ENCODE measurements around the gene UNK. TPM values are rescaled to one million over a fixed set of nuclear protein-coding genes. Genes with fewer than 3 reads are reported as not detected.
A peak's percentile ranks its signal among the peaks of the same experiment; 100 is the strongest.

Gene UNK
- total and polyA plus RNA-seq, 11 donors, result 11.3 to 27.5 (median 16.3) TPM

DNA sequence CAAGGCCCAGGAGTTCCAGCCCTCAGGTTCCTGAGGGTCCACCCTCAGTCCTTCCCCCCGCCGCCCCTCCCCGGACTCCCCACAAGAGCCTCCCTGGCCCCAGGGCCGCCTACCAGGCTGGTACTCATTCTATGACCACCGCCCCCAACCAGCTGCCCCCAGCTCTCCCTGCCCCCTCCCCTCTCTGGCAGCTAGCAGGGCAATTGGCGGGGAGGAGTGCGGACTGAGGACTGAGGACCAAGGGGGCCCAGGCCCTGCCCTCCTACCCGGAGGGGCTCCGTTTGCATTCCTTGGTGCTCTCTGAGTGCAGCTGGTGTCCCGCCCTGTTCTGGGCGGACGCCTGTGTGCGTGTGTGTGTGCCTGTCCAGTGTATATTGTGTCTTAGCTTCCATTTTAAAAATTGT is 40.5 kb downstream of the UNK start:
- H3K4me1 ChIP-seq, result peaks cover 5 to 31% (median 22%) of the 10 kb centered on the region in 12 donors
- H3K9me3 ChIP-seq, result no peaks in the 10 kb centered on the region
- intact Hi-C loops (cut with DNase I), result loop anchor here in 3 of 10 donors (5.0 to 10.0 kb wide), 2 partner anchors 38 to 60 kb away; partner anchors contain the start of gene GALK1 (in 1 of the 3)
- WGBS, 4 donors, result 79 to 95% (median 91%) methylated on average over 8 to 13 of the region's 13 CpGs
- no peak for ATAC-seq
- H3K27me3 ChIP-seq, result no peaks in the 10 kb centered on the region
- DNase-seq, result peak in 1 of 5 donors; percentile 5
- peak overlapping the region in 7 of 12 donors; percentile 22 to 58 (median 41) for H3K27ac ChIP-seq
- no peak overlapping the region for H3K4me3 ChIP-seq
- no peak for TF ChIP-seq POLR2A (IDR thresholded peaks at IDR 0.05)
- TF ChIP-seq, protein P1, sequence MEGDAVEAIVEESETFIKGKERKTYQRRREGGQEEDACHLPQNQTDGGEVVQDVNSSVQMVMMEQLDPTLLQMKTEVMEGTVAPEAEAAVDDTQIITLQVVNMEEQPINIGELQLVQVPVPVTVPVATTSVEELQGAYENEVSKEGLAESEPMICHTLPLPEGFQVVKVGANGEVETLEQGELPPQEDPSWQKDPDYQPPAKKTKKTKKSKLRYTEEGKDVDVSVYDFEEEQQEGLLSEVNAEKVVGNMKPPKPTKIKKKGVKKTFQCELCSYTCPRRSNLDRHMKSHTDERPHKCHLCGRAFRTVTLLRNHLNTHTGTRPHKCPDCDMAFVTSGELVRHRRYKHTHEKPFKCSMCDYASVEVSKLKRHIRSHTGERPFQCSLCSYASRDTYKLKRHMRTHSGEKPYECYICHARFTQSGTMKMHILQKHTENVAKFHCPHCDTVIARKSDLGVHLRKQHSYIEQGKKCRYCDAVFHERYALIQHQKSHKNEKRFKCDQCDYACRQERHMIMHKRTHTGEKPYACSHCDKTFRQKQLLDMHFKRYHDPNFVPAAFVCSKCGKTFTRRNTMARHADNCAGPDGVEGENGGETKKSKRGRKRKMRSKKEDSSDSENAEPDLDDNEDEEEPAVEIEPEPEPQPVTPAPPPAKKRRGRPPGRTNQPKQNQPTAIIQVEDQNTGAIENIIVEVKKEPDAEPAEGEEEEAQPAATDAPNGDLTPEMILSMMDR (IDR thresholded peaks at IDR 0.05), result no peak
- H3K36me3 ChIP-seq, result peaks cover 0 to 76% (median 48%) of the 10 kb centered on the region in 9 donors

DNA sequence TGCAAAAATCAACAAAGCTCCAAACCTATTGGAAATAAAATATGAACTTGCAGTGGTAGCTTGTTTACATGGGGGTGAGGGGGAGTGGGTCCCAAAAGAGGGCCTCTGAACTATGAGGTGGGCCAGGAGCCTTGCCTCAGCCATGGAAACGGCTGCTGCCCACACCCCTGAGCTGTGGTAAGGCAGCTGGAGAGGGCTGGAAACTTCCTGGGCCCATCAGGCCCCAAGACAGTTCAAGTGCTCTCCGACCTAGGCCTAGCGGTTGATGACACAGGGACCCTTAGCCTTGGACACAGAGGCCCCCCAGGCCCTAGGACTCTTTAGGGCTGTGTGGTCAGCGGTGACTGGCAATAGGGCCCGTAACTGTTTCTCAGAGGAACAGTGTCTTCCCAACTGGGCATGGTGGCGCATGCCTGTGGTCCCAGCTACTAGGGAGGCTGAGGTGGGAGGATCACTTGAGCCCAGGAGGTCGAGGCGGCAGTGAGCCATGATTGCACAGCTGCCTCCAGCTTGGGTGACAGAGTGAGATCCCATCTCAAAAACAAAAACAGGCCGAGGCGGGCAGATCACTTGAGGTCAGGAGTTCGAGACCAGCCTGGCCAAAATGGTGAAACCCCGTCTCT is 41.3 kb downstream of the UNK start:
- H3K4me3 ChIP-seq, result no peak overlapping the region
- ATAC-seq, result no peak
- 91 to 93% (median 92%) methylated on average over 8 to 12 of the region's 12 CpGs for WGBS, 4 donors
- no peaks in the 10 kb centered on the region for H3K9me3 ChIP-seq
- peaks cover 0 to 76% (median 41%) of the 10 kb centered on the region in 9 donors for H3K36me3 ChIP-seq
- no peaks in the 10 kb centered on the region for H3K27me3 ChIP-seq
- TF ChIP-seq POLR2A (IDR thresholded peaks at IDR 0.05), result no peak
- TF ChIP-seq, protein P1 (IDR thresholded peaks at IDR 0.05), result no peak
- H3K27ac ChIP-seq, result peak overlapping the region in 2 of 12 donors; percentile 11 to 84
- no peak for DNase-seq
- intact Hi-C loops (cut with DNase I), result loop anchor here in 4 of 10 donors (2.0 to 10.0 kb wide), 3 partner anchors 39 to 61 kb away; partner anchors contain the start of genes GALK1 (in 1 of the 4) and UNK (in 1 of the 4)
- H3K4me1 ChIP-seq, result peaks cover 5 to 31% (median 22%) of the 10 kb centered on the region in 12 donors

- peak in 2 of 4 donors; percentile 2 to 34 for ATAC-seq
Observed at GRCh38 chr17:75826561-75827307, 42.1 kb downstream of the UNK start.

More at GRCh38 chr17:75826561-75827307, 42.1 kb downstream of the UNK start:
- 60 to 69% (median 65%) methylated on average over 13 to 14 of the region's 14 CpGs for WGBS, 4 donors
- peak overlapping the region; percentile 70 to 90 (median 84) for H3K27ac ChIP-seq
- H3K9me3 ChIP-seq, result no peaks in the 10 kb centered on the region
- peaks cover 5 to 31% (median 22%) of the 10 kb centered on the region in 12 donors for H3K4me1 ChIP-seq
- intact Hi-C loops (cut with DNase I), result loop anchor here in 4 of 10 donors (2.0 to 10.0 kb wide), 3 partner anchors 39 to 62 kb away; partner anchors contain the start of genes GALK1 (in 1 of the 4) and UNK (in 1 of the 4)
- no peaks in the 10 kb centered on the region for H3K27me3 ChIP-seq
- TF ChIP-seq, protein P1 (IDR thresholded peaks at IDR 0.05), result peak in 1 of 12 donors; percentile 7
- no peak for TF ChIP-seq POLR2A (IDR thresholded peaks at IDR 0.05)
- peaks cover 0 to 71% (median 33%) of the 10 kb centered on the region in 9 donors for H3K36me3 ChIP-seq
- H3K4me3 ChIP-seq, result no peak overlapping the region
- no peak for DNase-seq

Data from heart left ventricle (tissue), 16 donors.